ENCODE results near the gene UBE3D.

UBE3D gene

GRCh38 chr6:83065511-83066192, at the start of gene UBE3D:
Gene UBE3D (minus strand): TSS chr6:83065841. CDS start chr6:83065718, 123 bp downstream.
- Mint-ChIP-seq H3K4me1 (peaks cover 25% of the 10 kb centered on the region), H3K9me3 (no peaks in the 10 kb centered on the region), H3K36me3 (no peaks in the 10 kb centered on the region), H3K27ac (peak within 1 kb of the TSS; percentile 71), H3K4me3 (peak within 1 kb of the TSS; percentile 81)
- ATAC-seq (peak; percentile 82), DNase-seq (ENCODE audit: low spot score in 2 of 2) (peak; percentile 98 to 99)

GRCh38 chr6:83114164-83114563, 48.5 kb upstream of the UBE3D start:
- DNase-seq (ENCODE audit: low spot score in 2 of 2) (no peak), ATAC-seq (no peak)
- Mint-ChIP-seq H3K36me3 (peaks cover 17% of the 10 kb centered on the region), H3K4me3 (no peak overlapping the region), H3K27ac (no peak overlapping the region), H3K9me3 (no peaks in the 10 kb centered on the region), H3K4me1 (no peaks in the 10 kb centered on the region)

DNA sequence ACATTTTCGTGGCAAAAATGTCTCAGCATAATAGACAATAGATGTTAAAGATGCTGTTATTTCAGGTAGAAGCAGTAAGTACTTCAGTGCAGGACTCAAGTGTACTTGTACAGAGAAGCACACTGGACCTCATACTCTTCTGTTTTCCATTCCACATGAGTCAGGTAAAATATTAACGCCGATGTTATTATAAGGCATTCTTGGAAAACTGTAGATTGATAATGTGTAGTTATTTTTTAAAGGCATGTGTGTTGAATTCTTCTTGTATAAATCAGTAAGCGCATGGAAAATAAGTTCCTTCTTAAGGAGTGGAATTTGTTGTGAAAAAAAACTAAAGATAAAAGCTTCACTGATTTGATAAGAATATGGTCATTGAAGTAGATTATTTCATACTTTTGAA, 47.6 kb upstream of the UBE3D start:
- no peaks in the 10 kb centered on the region for H3K4me1 Mint-ChIP-seq
- DNase-seq (ENCODE audit: low spot score in 2 of 2) (no peak), ATAC-seq (no peak)
- peaks cover 17% of the 10 kb centered on the region for H3K36me3 Mint-ChIP-seq
- no peak overlapping the region for H3K27ac Mint-ChIP-seq
- no peaks in the 10 kb centered on the region for H3K9me3 Mint-ChIP-seq
- H3K4me3 Mint-ChIP-seq = no peak overlapping the region

- Mint-ChIP-seq H3K4me1 (no peaks in the 10 kb centered on the region), H3K36me3 (peaks cover 29% of the 10 kb centered on the region)
- DNase-seq (ENCODE audit: low spot score in 2 of 2) = no peak
Measured at GRCh38 chr6:83108378-83108777, 42.7 kb upstream of the UBE3D start.

DNA sequence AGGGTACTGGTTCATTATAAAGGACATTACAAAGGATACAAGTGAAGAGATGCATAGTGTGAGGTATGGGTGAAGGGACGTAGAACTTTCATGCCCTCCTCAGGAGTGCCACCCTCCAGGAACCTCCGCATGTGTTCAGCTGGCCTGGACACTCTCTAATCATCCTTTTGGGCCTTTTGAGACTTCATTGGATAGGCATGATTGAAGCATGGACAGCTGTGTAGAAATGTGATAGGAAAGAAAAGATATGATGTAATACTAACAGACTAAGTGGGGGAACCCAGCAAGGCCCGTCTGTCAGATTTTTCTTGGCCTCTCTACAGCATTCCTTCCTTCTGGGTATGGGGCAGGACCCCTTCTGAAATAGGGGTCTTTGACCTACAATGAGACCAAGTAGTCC, 32.9 kb upstream of the UBE3D start:
- peaks cover 26% of the 10 kb centered on the region for H3K36me3 Mint-ChIP-seq
- H3K4me3 Mint-ChIP-seq = no peak overlapping the region
- peaks cover 6% of the 10 kb centered on the region for H3K4me1 Mint-ChIP-seq

More at GRCh38 chr6:83108378-83108777, 42.7 kb upstream of the UBE3D start:
- ATAC-seq = no peak
- Mint-ChIP-seq H3K27ac (no peak overlapping the region), H3K9me3 (peaks cover 8% of the 10 kb centered on the region), H3K4me3 (no peak overlapping the region)

GRCh38 chr6:83097675-83098074, 32.0 kb upstream of the UBE3D start:
- DNase-seq (ENCODE audit: low spot score in 2 of 2) (no peak), ATAC-seq (no peak)
- Mint-ChIP-seq H3K9me3 (peaks cover 3% of the 10 kb centered on the region), H3K4me3 (no peak overlapping the region), H3K27ac (no peak overlapping the region), H3K4me1 (peaks cover 6% of the 10 kb centered on the region), H3K36me3 (peaks cover 22% of the 10 kb centered on the region)

More for the DNA sequence above, 32.9 kb upstream of the UBE3D start:
- H3K27ac Mint-ChIP-seq = no peak overlapping the region
- DNase-seq (ENCODE audit: low spot score in 2 of 2) = no peak
- no peak for ATAC-seq
- H3K9me3 Mint-ChIP-seq = peaks cover 5% of the 10 kb centered on the region

DNA sequence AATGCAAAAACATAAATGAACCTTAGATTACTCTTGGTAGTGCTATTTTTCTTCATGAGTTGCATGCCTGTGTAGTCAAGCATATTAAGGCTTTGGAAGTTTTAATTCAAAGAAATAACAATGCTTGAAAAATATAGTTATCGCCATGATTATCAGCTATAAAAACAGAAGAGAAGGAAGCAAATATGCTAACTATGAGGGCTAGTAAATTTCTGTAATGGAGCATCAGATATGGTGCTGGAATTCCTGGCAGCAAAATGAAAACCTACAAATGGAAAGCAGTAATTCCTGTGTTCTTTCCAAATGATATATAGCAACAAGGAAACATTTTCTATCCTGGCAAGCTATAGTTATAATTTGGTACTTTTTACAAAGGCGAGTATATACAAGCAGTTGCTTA, 31.6 kb upstream of the UBE3D start:
- DNase-seq (ENCODE audit: low spot score in 2 of 2) = no peak
- H3K4me1 Mint-ChIP-seq = peaks cover 6% of the 10 kb centered on the region
- peaks cover 3% of the 10 kb centered on the region for H3K9me3 Mint-ChIP-seq
- H3K27ac Mint-ChIP-seq = no peak overlapping the region
- H3K36me3 Mint-ChIP-seq = peaks cover 20% of the 10 kb centered on the region
- no peak overlapping the region for H3K4me3 Mint-ChIP-seq
- no peak for ATAC-seq

DNA sequence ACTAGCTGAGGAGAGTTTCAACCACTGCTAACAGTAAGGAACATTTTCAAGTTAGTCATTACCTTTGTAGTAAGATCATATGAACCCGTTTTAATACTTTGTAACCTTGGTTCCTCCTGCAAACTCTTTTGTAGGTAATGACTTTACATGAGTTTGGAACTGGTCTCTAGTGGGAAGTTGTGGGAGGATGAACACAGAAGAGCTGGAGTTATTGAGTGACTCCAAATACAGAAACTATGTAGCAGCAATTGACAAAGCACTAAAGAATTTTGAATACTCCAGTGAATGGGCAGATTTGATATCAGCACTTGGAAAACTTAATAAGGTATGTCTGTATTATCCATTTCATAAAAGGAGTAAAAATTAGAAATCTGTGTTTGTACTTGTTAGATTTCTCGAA, 31.1 kb upstream of the UBE3D start:
- Mint-ChIP-seq H3K9me3 (peaks cover 3% of the 10 kb centered on the region), H3K36me3 (peaks cover 16% of the 10 kb centered on the region), H3K4me3 (no peak overlapping the region), H3K4me1 (peaks cover 6% of the 10 kb centered on the region), H3K27ac (no peak overlapping the region)
- DNase-seq (ENCODE audit: low spot score in 2 of 2) = no peak
- ATAC-seq = no peak

GRCh38 chr6:83092756-83093399, 27.2 kb upstream of the UBE3D start:
- no peaks in the 10 kb centered on the region for H3K36me3 Mint-ChIP-seq
- H3K4me1 Mint-ChIP-seq = no peaks in the 10 kb centered on the region

GRCh38 chr6:83086751-83087150, 21.1 kb upstream of the UBE3D start:
- Mint-ChIP-seq H3K9me3 (no peaks in the 10 kb centered on the region), H3K27ac (peak overlapping the region; percentile 32), H3K36me3 (no peaks in the 10 kb centered on the region), H3K4me3 (peak overlapping the region; percentile 35), H3K4me1 (peaks cover 19% of the 10 kb centered on the region)
- DNase-seq (ENCODE audit: low spot score in 2 of 2) (no peak), ATAC-seq (peak; percentile 73)

More at GRCh38 chr6:83092756-83093399, 27.2 kb upstream of the UBE3D start:
- Mint-ChIP-seq H3K9me3 (peaks cover 3% of the 10 kb centered on the region), H3K4me3 (no peak overlapping the region), H3K27ac (no peak overlapping the region)
- DNase-seq (ENCODE audit: low spot score in 2 of 2) = no peak
- no peak for ATAC-seq

GRCh38 chr6:83083476-83083875, 17.8 kb upstream of the UBE3D start:
- no peak for DNase-seq (ENCODE audit: low spot score in 2 of 2)
- H3K27ac Mint-ChIP-seq = no peak overlapping the region
- no peaks in the 10 kb centered on the region for H3K9me3 Mint-ChIP-seq
- no peaks in the 10 kb centered on the region for H3K36me3 Mint-ChIP-seq
- no peak for ATAC-seq
- H3K4me3 Mint-ChIP-seq = no peak overlapping the region
- H3K4me1 Mint-ChIP-seq = peaks cover 21% of the 10 kb centered on the region

DNA sequence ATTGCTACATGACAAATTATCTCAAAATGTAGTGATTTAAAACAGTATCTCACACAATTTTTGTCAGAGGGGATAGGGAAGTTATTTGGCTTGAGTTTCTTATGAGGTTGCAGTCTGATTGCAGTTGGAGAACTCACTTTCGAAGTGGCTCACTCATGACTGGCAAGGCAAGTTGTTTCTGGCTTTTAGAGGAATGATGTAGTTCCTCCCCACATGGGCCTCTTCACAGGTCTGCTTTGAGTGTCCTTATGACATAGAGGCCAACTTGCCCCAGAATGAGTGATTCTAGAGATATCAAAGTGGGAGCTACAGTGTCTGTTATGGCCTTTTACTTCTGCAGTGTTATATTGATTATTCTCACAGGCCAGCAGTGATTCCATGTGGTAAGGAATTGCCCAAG, 8.0 kb upstream of the UBE3D start:
- Mint-ChIP-seq H3K9me3 (no peaks in the 10 kb centered on the region), H3K27ac (no peak overlapping the region), H3K4me3 (no peak overlapping the region), H3K36me3 (no peaks in the 10 kb centered on the region), H3K4me1 (peaks cover 19% of the 10 kb centered on the region)
- ATAC-seq (peak; percentile 74), DNase-seq (ENCODE audit: low spot score in 2 of 2) (no peak)

GRCh38 chr6:83072726-83073125, 7.1 kb upstream of the UBE3D start:
- H3K27ac Mint-ChIP-seq = no peak overlapping the region
- no peaks in the 10 kb centered on the region for H3K36me3 Mint-ChIP-seq
- DNase-seq (ENCODE audit: low spot score in 2 of 2) (no peak), ATAC-seq (no peak)
- no peaks in the 10 kb centered on the region for H3K9me3 Mint-ChIP-seq
- peaks cover 16% of the 10 kb centered on the region for H3K4me1 Mint-ChIP-seq
- H3K4me3 Mint-ChIP-seq = no peak overlapping the region

DNA sequence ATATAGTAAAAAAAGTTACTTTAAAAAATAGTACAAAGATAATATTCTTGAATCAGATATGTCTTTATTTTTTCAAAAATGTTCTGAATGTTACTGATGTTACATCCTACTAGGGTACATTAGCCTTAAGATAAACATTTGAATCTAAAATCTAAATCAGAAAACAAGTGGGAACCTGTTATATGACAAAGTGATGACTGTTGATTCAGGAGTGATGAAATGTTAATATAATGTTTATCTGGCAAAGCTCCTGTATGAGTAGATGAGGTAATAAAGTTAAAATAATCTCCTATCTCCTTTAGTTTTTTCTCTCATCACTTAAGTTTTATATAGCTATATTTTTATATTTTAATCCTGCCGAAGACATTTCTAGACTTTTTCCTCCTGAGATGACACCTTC, 6.1 kb upstream of the UBE3D start:
- DNase-seq (ENCODE audit: low spot score in 2 of 2) (no peak), ATAC-seq (no peak)
- no peak overlapping the region for H3K4me3 Mint-ChIP-seq
- H3K4me1 Mint-ChIP-seq = peaks cover 15% of the 10 kb centered on the region
- H3K27ac Mint-ChIP-seq = no peak overlapping the region
- no peaks in the 10 kb centered on the region for H3K9me3 Mint-ChIP-seq
- H3K36me3 Mint-ChIP-seq = no peaks in the 10 kb centered on the region

- no peaks in the 10 kb centered on the region for H3K9me3 Mint-ChIP-seq
- peak overlapping the region; percentile 41 for H3K27ac Mint-ChIP-seq
- no peak overlapping the region for H3K4me3 Mint-ChIP-seq
- ATAC-seq = no peak
- H3K4me1 Mint-ChIP-seq = peaks cover 17% of the 10 kb centered on the region
- H3K36me3 Mint-ChIP-seq = no peaks in the 10 kb centered on the region
- DNase-seq (ENCODE audit: low spot score in 2 of 2) = no peak
Measured at GRCh38 chr6:83071023-83071422, 5.4 kb upstream of the UBE3D start.

GRCh38 chr6:83069633-83070032, 4.0 kb upstream of the UBE3D start:
- Mint-ChIP-seq H3K4me1 (peaks cover 21% of the 10 kb centered on the region), H3K9me3 (no peaks in the 10 kb centered on the region), H3K36me3 (no peaks in the 10 kb centered on the region), H3K4me3 (no peak overlapping the region), H3K27ac (no peak overlapping the region)
- ATAC-seq = no peak
- DNase-seq (ENCODE audit: low spot score in 2 of 2) = no peak
